Measurements from ENCODE around the gene MSI2.

Gene MSI2

GRCh38 chr17:57420734-57421717 lies 164.7 kb downstream of the MSI2 start:
- DNase-seq = no peak

DNA sequence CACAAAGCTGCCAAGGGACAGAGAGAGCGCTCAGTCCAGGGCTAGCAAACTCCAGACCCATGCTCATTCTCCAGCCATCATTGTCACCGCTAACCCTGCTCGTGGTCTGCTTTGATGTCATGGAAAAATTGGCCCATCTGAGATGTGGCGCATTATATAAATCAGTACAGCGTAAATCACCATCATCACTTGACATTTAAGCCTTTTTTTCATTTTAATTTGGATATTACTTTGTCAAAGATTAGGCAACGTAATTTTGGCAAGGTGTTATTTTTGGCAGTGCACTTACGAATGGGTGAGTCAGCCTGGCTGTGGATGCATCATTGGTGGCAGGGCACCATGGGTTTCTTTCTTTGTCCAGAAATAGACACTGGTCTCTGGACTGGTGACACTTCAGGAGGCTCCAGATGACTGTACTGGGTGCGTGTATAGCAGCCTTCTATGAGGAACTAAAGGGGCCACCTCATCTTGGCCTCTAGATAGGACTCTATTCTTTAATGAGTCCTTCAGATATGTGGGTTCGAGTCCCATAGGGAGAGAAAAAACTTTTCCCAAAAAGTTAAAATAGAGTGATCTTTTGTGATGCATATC lies 166.3 kb downstream of the MSI2 start:
- DNase-seq = no peak

GRCh38 chr17:57423541-57423940 lies 167.2 kb downstream of the MSI2 start:
- DNase-seq = no peak

GRCh38 chr17:57424273-57424672 lies 167.9 kb downstream of the MSI2 start:
- no peak for DNase-seq

DNA sequence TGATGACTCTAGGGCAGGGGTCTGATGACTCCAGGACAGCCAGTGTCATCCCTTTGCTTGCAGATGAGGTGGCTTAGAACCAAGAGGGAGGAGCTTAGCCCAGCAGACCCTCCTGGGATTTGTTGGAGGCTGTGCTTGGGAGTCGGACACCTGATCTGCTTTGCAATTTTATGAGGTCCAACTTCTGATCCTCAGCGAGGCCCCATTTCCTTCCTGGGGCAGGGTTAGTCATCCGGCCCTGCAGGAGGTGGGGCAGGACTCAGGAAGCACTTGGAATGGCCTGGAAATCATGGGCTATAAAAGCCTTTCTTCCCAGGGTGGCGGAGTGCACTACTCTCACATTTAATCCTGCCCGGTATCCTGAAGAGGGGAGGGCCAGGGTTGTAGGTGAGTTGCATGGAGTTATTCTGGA lies 168.5 kb downstream of the MSI2 start:
- DNase-seq = no peak

DNA sequence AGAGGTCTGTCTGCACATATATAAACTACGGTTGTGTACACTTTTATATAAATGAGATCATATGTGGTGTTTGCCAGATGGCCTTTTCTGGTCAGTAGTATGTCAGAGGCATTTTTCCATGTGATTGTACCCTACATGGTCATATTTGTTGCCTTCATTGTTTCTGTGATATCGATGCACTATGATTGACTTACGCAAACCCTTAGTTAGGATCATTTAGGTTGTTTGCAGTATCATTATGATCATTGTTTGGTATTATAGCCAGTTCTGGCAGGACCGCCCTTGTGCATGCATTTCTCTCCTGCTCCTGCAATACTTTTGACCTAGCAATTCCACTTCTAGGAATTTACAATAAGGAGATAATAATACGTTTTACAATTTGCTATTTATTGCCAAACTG lies 169.1 kb downstream of the MSI2 start:
- no peak for DNase-seq

- no peak for DNase-seq
Observed at GRCh38 chr17:57425903-57426880, 169.9 kb downstream of the MSI2 start.

DNA sequence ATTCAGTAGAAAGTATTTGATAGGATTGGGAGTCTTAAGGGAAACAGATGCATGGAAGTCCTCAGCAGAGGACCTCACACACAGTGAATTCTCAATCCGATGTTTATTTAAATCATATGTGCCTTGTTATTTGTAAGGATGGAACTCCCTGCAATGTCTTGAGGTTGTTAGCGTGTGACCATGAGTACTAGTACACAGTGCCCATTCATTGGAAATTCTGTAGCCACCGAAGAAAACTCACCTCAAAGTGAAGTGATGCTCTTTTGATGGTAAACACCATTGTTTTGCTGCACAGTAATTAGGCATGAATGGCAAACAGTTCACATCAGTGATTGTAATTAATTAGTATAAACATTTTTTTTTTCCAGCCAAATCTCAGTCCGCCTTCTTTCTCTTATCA lies 173.6 kb downstream of the MSI2 start:
- DNase-seq = no peak

- DNase-seq = no peak
Observed at GRCh38 chr17:57431415-57431814, 175.1 kb downstream of the MSI2 start.

- DNase-seq = no peak
Observed at GRCh38 chr17:57432507-57433277, 176.4 kb downstream of the MSI2 start.

- DNase-seq = no peak
Observed at GRCh38 chr17:57433452-57433851, 177.1 kb downstream of the MSI2 start.

GRCh38 chr17:57434361-57434760 lies 178.0 kb downstream of the MSI2 start:
- no peak for DNase-seq

DNA sequence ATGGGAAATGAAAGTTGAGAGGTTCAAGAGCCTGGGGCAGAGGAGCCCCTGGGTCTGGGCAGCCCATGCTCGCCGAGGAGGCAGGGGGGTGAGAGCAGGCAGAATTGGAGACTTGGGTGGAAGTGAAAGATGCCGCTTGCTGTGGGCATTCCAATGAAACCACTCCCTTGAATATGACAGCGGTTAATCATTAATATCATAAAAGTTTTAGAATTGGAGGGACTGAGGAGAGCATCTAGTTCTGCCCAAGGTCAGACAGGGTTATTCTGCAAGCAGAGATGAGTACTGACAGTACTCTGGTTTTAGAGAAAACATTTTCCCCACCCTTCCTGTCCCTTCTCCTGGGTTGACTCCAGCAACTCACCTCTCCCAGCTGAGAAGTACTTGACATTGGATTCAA lies 180.2 kb downstream of the MSI2 start:
- DNase-seq = no peak

DNA sequence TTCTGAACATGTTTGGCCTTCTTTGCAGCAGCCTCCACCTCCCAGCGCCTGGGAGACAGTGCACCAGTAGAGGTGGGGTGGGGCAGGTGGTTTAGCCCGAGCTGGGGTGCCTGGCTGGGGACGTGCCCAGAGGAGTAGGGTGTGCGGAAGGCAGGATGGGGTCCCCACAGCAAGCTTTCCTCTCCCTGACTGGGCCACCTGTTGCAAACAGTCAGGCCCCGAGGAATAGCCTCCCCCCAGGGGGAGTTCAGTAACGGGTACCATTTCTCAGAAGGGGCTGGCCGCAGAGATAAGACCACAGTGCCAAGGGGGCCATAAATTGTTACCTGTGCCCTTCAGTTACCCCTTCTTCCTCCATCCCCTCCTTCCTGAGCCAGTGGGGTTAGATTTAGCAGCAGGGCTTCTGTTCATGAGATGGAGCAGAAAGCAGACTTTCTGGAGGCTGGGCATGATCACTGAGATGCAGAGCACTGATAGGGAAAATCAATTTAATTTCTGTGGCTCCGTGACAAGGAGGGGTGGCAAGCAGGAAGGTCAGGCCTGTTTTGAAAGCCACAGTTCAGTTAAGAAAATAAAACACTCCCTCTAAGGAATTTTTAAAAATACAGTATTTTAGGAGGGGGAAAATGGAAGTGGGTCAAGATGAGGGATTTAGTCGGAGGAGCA lies 181.9 kb downstream of the MSI2 start:
- no peak for DNase-seq

- DNase-seq = no peak
Observed at GRCh38 chr17:57439651-57440050, 183.3 kb downstream of the MSI2 start.

DNA sequence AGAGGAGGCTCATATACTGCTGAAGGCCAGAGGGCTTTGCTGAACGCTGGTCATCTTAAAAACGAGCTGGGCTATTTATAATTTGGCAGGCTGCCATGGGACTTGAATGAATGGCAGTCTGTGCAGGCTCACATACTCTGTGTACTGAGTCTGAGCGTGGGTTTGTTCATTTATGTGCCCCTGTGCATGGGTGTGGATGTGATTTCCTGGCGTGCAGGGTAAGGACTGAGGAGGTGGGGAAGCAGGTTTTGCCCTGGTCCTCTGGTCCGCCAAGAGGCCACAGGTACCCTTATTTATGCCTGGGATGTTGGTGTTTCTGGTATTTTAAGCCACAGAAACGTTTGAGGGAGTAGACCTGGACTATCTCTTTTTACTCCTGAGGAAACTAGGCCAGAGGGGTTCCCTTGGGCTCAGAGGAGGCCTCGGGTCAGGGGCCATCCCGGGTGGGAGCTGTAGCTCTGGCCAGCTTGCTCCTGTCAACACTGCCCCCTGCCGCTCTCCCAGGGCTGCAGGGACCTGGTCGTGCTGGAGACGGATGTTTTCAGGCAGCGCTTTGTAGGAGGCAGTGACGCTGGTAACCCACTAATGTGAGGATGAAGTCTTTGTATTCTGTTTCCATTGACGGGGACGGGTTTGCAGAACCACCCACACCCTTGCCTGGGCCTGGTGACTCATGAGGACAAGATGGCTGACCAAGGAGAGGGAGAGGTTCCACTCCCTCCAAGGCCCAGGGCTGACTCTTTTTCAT lies 184.4 kb downstream of the MSI2 start:
- peak; percentile 75 to 80 for DNase-seq

- DNase-seq = no peak
Observed at GRCh38 chr17:57441270-57441600, 184.9 kb downstream of the MSI2 start.

DNA sequence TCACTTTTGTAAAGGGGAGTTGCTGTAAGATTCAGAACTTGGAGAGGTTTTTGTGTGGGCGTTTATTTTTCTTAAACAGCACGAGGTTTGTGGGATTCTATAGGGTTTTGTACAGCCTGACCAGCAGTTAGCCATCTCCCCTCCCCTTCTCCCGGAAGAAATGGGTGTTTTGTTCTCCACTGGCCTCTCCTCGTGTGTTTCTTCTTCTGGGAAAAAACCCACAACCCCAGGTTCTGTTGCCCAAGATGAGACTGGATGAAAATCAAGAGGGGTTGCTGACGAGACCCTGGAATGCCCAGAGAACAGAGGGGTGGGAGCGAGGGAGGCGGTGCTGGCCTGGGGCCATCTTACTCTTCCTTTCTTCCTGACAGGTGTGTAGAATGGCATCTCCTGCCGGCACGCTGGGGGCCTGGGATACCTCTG lies 186.1 kb downstream of the MSI2 start:
- no peak for DNase-seq

GRCh38 chr17:57442914-57443571 lies 186.7 kb downstream of the MSI2 start:
- peak; percentile 65 to 72 for DNase-seq

DNA sequence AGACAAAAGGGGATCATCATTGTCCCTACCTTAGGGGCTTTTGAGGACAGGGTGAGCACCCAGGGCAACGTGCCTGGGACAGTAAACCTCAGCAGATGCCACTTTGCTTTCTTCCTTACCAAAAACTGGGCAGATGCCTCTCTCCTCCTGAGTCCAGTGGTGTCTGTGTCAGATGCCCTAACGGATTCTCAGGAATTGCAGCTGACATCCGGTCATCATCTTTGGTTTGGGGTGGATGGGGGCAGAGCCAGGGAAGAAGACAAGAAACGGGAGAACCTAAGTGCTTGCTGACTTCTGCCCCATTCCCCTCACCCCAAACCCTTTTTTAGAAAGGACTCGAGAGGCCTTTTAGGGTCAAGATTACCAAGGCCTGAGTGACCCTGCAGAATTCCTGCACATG lies 187.5 kb downstream of the MSI2 start:
- no peak for DNase-seq

All from activated CD4-positive, alpha-beta T cell treated with anti-CD3 and anti-CD28 coated beads for 4 hours (primary cell).